ENCODE results near the gene EXOSC2. TPM values are rescaled to one million over a fixed set of nuclear protein-coding genes. Genes with fewer than 3 reads are reported as not detected.

The EXOSC2 gene
- total RNA-seq, 4 donors from 2014 or later = 12.7 to 21.6 (median 19.7) TPM

DNA sequence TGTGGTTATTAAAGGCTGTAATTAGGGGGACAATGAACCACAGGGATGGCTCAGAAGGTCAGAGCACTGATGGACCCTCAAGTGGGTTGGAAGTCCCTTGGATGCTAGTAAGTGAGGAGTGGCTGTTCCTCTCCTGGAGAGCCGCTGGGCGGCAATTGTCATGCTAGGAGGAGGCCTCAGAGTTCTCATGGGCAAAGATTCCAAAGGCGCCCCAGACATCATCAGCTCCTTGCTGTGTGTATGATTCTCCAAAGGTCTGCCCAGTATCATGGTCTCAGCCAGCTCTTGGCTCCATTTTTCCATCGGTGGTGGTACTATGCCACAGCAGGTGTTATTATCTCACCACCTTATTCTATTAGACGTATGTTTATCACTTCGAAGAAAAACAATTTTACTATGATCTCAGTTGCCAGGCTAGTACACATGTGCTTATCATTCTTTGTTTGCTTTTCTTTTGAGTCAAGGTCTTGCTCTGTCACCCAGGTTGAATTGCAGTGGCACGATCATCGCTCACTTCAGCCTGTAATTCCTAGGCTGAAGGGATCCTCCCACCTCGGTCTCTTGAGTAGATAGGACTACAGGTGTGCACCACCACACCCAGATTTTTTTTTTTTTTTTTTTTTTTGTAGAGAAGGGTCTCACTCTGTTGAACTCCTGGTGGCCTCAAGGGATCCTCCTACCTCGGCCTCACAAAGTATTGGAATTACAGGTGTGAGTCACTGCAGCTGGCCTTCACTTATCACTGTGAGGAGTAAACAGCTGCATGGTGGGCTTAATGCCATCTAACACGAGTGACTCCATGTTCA, 46.8 kb downstream of the EXOSC2 start:
- H3K4me1 ChIP-seq = peaks cover 0 to 3% (median 1%) of the 10 kb centered on the region in 4 donors
- no peak overlapping the region for H3K4me3 ChIP-seq
- no peaks in the 10 kb centered on the region for H3K9me3 ChIP-seq
- TF ChIP-seq EP300 (IDR thresholded peaks at IDR 0.05) (no peak), POLR2AphosphoS5 (IDR thresholded peaks at IDR 0.05) (no peak), POLR2A (IDR thresholded peaks at IDR 0.05; ENCODE audit: low read depth) (no peak)
- TF ChIP-seq, protein P1, sequence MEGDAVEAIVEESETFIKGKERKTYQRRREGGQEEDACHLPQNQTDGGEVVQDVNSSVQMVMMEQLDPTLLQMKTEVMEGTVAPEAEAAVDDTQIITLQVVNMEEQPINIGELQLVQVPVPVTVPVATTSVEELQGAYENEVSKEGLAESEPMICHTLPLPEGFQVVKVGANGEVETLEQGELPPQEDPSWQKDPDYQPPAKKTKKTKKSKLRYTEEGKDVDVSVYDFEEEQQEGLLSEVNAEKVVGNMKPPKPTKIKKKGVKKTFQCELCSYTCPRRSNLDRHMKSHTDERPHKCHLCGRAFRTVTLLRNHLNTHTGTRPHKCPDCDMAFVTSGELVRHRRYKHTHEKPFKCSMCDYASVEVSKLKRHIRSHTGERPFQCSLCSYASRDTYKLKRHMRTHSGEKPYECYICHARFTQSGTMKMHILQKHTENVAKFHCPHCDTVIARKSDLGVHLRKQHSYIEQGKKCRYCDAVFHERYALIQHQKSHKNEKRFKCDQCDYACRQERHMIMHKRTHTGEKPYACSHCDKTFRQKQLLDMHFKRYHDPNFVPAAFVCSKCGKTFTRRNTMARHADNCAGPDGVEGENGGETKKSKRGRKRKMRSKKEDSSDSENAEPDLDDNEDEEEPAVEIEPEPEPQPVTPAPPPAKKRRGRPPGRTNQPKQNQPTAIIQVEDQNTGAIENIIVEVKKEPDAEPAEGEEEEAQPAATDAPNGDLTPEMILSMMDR (IDR thresholded peaks at IDR 0.05) = no peak
- H3K36me3 ChIP-seq = no peaks in the 10 kb centered on the region
- DNase-seq (ENCODE audit: extremely low spot score) = no peak
- H3K27me3 ChIP-seq = no peaks in the 10 kb centered on the region
- H3K27ac ChIP-seq (replicated peaks in 1 of 4) = no peak overlapping the region
- WGBS = 88% methylated on average over 11 of the region's 11 CpGs
- intact Hi-C loops (cut with DNase I) = no loop called here

DNA sequence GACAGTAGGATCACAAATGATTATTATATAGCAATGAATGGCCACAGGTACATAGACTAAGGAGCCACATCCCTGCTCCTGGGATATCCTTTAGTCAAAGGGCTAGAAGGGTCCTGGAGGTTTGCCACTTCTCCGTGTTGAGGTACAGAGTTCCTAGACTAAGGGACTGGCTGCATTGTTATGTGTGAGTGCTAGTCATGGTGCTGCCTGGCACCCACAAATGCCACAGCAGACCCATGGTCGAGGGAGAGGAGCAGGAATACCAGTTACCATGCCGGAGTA, 47.4 kb downstream of the EXOSC2 start:
- 96% methylated on average over 3 of the region's 3 CpGs for WGBS
- no peak overlapping the region for H3K4me3 ChIP-seq

DNA sequence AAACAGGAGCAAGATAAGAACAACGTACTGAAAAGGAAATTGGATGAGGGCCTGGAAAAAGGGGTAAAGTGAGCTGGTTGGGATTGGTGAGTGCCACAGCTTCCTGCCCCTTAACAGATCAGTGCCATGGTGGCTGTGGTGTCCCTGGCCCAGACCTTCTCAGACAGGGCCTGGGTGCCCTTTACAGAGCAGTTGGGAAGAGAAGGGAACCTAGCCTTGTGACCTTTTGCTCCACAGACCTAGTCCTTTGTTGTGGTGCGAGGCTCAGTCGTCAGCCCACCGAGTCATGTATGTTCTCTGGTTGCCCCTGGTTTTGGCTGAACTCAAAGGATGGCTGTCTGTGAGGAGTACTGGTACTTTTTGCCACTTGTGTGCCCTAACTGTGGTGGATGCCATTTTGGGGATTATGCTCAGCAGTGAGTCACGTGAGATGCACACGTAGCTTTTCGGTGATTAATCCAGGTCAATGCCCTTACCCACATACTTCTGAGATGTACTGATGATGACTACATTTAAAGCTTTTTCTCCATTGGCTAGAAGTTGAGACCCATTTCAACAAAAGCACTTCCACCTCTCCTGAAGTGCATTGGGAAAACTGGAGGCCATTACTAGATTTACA, 48.4 kb downstream of the EXOSC2 start:
- Histone ChIP-seq H3K4me1 (peaks cover 0 to 4% (median 2%) of the 10 kb centered on the region in 4 donors), H3K27ac (replicated peaks in 1 of 4) (no peak overlapping the region), H3K9me3 (no peaks in the 10 kb centered on the region), H3K4me3 (no peak overlapping the region), H3K27me3 (no peaks in the 10 kb centered on the region), H3K36me3 (no peaks in the 10 kb centered on the region)
- TF ChIP-seq, protein P1 (IDR thresholded peaks at IDR 0.05) = no peak
- no peak for TF ChIP-seq POLR2A (IDR thresholded peaks at IDR 0.05; ENCODE audit: low read depth)
- TF ChIP-seq EP300 (IDR thresholded peaks at IDR 0.05) = no peak
- TF ChIP-seq POLR2AphosphoS5 (IDR thresholded peaks at IDR 0.05) = no peak
- intact Hi-C loops (cut with DNase I) = no loop called here
- DNase-seq (ENCODE audit: extremely low spot score) = no peak
- 74% methylated on average over 7 of the region's 7 CpGs for WGBS

More for the DNA sequence above, 47.4 kb downstream of the EXOSC2 start:
- H3K36me3 ChIP-seq = no peaks in the 10 kb centered on the region
- no peaks in the 10 kb centered on the region for H3K27me3 ChIP-seq
- H3K27ac ChIP-seq (replicated peaks in 1 of 4) = no peak overlapping the region
- TF ChIP-seq EP300 (IDR thresholded peaks at IDR 0.05) = no peak
- no peak for TF ChIP-seq POLR2A (IDR thresholded peaks at IDR 0.05; ENCODE audit: low read depth)
- DNase-seq (ENCODE audit: extremely low spot score) = no peak
- peaks cover 0 to 3% (median 1%) of the 10 kb centered on the region in 4 donors for H3K4me1 ChIP-seq
- no peaks in the 10 kb centered on the region for H3K9me3 ChIP-seq
- intact Hi-C loops (cut with DNase I) = no loop called here

DNA sequence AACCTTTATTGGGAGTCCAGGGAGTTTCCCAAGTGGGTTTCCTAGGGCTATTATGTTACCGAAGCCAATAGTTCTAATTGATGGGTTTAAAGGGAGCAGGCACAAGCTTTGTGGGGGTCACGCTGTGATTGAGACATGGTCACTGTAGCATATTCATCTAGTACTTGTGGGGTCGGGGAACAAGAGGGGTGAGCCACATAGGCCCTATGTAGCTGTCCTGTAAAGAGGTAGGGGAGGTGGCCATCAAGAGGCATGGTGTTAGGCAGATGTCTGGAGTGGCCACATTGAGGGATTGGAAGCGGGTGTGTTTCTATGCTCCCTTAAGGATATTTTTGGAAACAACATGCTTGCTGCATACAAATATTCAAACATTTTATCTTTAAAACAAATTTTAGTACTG, 50.1 kb downstream of the EXOSC2 start:
- DNase-seq (ENCODE audit: extremely low spot score) = no peak
- H3K27ac ChIP-seq (replicated peaks in 1 of 4) = no peak overlapping the region
- H3K27me3 ChIP-seq = no peaks in the 10 kb centered on the region
- 99% methylated on average over 4 of the region's 4 CpGs for whole genome bisulfite sequencing
- peaks cover 0 to 4% (median 2%) of the 10 kb centered on the region in 4 donors for H3K4me1 ChIP-seq
- no peak overlapping the region for H3K4me3 ChIP-seq
- H3K9me3 ChIP-seq = no peaks in the 10 kb centered on the region
- no peak for TF ChIP-seq POLR2AphosphoS5 (IDR thresholded peaks at IDR 0.05)
- no peak for TF ChIP-seq EP300 (IDR thresholded peaks at IDR 0.05)
- TF ChIP-seq POLR2A (IDR thresholded peaks at IDR 0.05; ENCODE audit: low read depth) = no peak
- TF ChIP-seq, protein P1 (IDR thresholded peaks at IDR 0.05) = no peak
- H3K36me3 ChIP-seq = no peaks in the 10 kb centered on the region
- intact Hi-C loops (cut with DNase I) = no loop called here

DNA sequence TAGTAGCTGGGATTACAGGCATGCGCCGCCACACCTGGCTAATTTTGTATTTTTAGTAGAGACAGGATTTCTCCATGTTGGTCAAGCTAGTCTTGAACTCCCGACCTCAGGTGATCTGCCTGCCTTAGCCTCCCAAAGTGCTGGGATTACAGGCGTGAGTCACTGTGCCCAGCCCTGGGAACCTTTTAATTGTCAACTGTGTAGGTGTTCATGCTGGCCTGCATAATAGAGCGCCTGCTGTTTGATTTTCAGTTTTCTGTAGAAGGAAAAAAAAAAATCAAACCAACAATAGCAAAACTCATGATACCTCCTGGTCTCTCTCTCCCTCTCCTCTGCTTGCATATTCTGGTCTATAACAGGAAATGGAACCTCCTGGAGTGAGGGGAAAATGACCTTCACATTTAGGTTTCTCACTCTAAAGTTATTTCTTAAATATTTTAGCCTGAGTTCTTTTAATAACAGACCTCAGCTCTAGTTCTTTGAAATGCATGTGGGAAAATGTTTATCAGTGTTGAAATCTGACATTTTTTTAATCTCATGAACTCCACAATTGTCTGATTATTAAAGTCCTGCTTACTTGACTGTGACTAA, 51.7 kb downstream of the EXOSC2 start:
- TF ChIP-seq POLR2AphosphoS5 (IDR thresholded peaks at IDR 0.05) (no peak), POLR2A (IDR thresholded peaks at IDR 0.05; ENCODE audit: low read depth) (no peak), EP300 (IDR thresholded peaks at IDR 0.05) (no peak)
- TF ChIP-seq, protein P1 (IDR thresholded peaks at IDR 0.05) = no peak
- Histone ChIP-seq H3K36me3 (no peaks in the 10 kb centered on the region), H3K27ac (replicated peaks in 1 of 4) (no peak overlapping the region), H3K27me3 (no peaks in the 10 kb centered on the region), H3K9me3 (no peaks in the 10 kb centered on the region), H3K4me3 (no peak overlapping the region), H3K4me1 (peaks cover 0 to 4% (median 2%) of the 10 kb centered on the region in 4 donors)
- no peak for DNase-seq (ENCODE audit: extremely low spot score)
- WGBS = 91% methylated on average over 5 of the region's 5 CpGs
- intact Hi-C loops (cut with DNase I) = no loop called here

Data from esophagus muscularis mucosa (tissue), 4 donors.